Fibroblast of lung (primary cell): Measurements from ENCODE around the gene PAGR1. TPM values are rescaled to one million over a fixed set of nuclear protein-coding genes. Genes with fewer than 3 reads are reported as not detected.
"Not testable (repeated sequence)": the region's sequence is repeated elsewhere in the genome, so short reads cannot be mapped to it uniquely, and the experiment has no call there.

Experiments used
- DNase-seq, 2 donors: peaks; one replicate each; pipeline versions ENCODE4 v3.0.0 to v3.0.0-alpha.2; 2010; ENCODE audit warnings: low read depth in 2 of 2
- H2AFZ ChIP-seq: 2 replicates; pipeline ENCODE4 v1.5.1; 2012; ENCODE audit warnings: low read length, control low read depth, inconsistent platforms
- H3K27ac ChIP-seq: 2 replicates; pipeline ENCODE4 v1.5.1; 2011; ENCODE audit warnings: low read length, control low read depth; ENCODE audit not compliant: insufficient read depth
- H3K27me3 ChIP-seq: 2 replicates; pipeline ENCODE4 v1.5.1; 2011; ENCODE audit warnings: mild to moderate bottlenecking, low read length; ENCODE audit not compliant: control insufficient read depth, insufficient read depth
- H3K36me3 ChIP-seq: 2 replicates; pipeline ENCODE4 v1.5.1; 2011; ENCODE audit warnings: low read length; ENCODE audit not compliant: control insufficient read depth, insufficient read depth
- H3K4me1 ChIP-seq: 2 replicates; pipeline ENCODE4 v1.5.1; 2011; ENCODE audit warnings: low read length; ENCODE audit not compliant: control insufficient read depth, insufficient read depth; ENCODE audit errors: extremely low read depth
- H3K4me2 ChIP-seq: 2 replicates; pipeline ENCODE4 v1.5.1; 2011; ENCODE audit warnings: low read length, control low read depth; ENCODE audit not compliant: insufficient read depth; ENCODE audit errors: extremely low read depth
- H3K4me3 ChIP-seq, 4 experiments: fragments of 200-600 bp in 1 of 4; sonication (generic) in 1 of 4; replicated peaks in 1 of 4; 2 replicates each; pipeline ENCODE4 v1.5.1; 2011 to 2016; ENCODE audit warnings: low read length in 4 of 4, low read depth in 3 of 4, mild to moderate bottlenecking in 3 of 4, control low read depth in 2 of 4, inconsistent platforms in 1 of 4, mixed read lengths in 1 of 4; ENCODE audit not compliant: insufficient read depth in 1 of 4; ENCODE audit errors: control extremely low read depth in 1 of 4
- H3K79me2 ChIP-seq: 2 replicates; pipeline ENCODE4 v1.5.1; 2012; ENCODE audit warnings: mild to moderate bottlenecking, low read length, inconsistent platforms; ENCODE audit not compliant: control insufficient read depth, insufficient read depth
- H3K9ac ChIP-seq: 2 replicates; pipeline ENCODE4 v1.5.1; 2011; ENCODE audit warnings: mild to moderate bottlenecking, low read length, control low read depth; ENCODE audit not compliant: insufficient read depth
- H3K9me3 ChIP-seq: 2 replicates; pipeline ENCODE4 v1.5.1; 2012; ENCODE audit warnings: low read depth, low read length; ENCODE audit not compliant: control insufficient read depth, insufficient read depth
- H4K20me1 ChIP-seq: 2 replicates; pipeline ENCODE4 v1.5.1; 2011; ENCODE audit warnings: low read length; ENCODE audit not compliant: control insufficient read depth, insufficient read depth; ENCODE audit errors: extremely low read depth
- EZH2 ChIP-seq: IDR thresholded peaks from 2 replicates; pipeline ENCODE4 v1.5.1; 2012; ENCODE audit warnings: low read length, control low read depth, mild to moderate bottlenecking; ENCODE audit errors: missing control alignments
- polyA plus RNA-seq, 2 donors: library from polyadenylated mRNA; depleted of rRNA in 1 of 2; stranded (reverse) in 1 of 2; unstranded in 1 of 2; fragments of >200 nt; gene quantifications; 2 replicates each; pipeline ENCODE4 v1.2.1, GENCODE V29; 2011 to 2012; ENCODE audit warnings: missing spikeins in 1 of 2
- total RNA-seq: library from RNA; depleted of rRNA; stranded (reverse); fragments of >200 nt; gene quantifications from 2 replicates; pipeline ENCODE4 v1.2.1, GENCODE V29; 2014
- TF ChIP-seq, protein P1 (sequence below), 2 donors: IDR thresholded peaks in 1 of 2; conservative IDR thresholded peaks in 1 of 2; 1 replicate in 1 of 2; 2 replicates in 1 of 2; pipeline ENCODE4 v1.5.1; 2011 to 2012; ENCODE audit warnings: low read length in 2 of 2, control low read depth in 1 of 2, inconsistent platforms in 1 of 2, low read depth in 1 of 2, mild to moderate bottlenecking in 1 of 2

Gene PAGR1
- total and polyA plus RNA-seq, 2 donors (not counting 1 experiment from before 2014, with no cell fraction given) = 10.0 to 10.7 TPM

DNA sequence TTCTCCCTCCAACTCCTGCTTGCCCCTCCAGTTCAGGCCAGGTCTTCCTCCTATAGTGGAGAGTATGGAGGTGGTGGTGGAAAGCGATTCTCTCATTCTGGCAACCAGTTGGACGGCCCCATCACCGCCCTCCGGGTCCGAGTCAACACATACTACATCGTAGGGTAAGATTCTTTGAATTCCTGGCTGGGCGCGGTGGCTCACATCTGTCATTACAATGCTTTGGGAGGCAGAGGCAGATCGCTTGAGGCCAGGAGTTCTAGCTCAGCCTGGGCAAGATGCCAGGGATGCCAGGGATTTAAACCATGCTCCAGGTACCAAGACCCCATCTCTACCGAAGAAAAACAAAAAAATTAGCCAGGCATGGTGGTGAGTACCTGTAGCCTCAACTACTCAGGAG is 36.5 kb upstream of the PAGR1 start:
- Histone ChIP-seq H3K4me3 (no peak overlapping the region), H2AFZ (no peak overlapping the region), H3K27ac (no peak overlapping the region), H3K9ac (no peak overlapping the region), H3K36me3 (no peaks in the 10 kb centered on the region), H3K4me2 (no peak overlapping the region), H4K20me1 (no peaks in the 10 kb centered on the region), H3K9me3 (no peaks in the 10 kb centered on the region), H3K4me1 (no peaks in the 10 kb centered on the region), H3K27me3 (peaks cover 20% of the 10 kb centered on the region), H3K79me2 (no peaks in the 10 kb centered on the region)
- no peak for TF ChIP-seq EZH2
- TF ChIP-seq, protein P1, sequence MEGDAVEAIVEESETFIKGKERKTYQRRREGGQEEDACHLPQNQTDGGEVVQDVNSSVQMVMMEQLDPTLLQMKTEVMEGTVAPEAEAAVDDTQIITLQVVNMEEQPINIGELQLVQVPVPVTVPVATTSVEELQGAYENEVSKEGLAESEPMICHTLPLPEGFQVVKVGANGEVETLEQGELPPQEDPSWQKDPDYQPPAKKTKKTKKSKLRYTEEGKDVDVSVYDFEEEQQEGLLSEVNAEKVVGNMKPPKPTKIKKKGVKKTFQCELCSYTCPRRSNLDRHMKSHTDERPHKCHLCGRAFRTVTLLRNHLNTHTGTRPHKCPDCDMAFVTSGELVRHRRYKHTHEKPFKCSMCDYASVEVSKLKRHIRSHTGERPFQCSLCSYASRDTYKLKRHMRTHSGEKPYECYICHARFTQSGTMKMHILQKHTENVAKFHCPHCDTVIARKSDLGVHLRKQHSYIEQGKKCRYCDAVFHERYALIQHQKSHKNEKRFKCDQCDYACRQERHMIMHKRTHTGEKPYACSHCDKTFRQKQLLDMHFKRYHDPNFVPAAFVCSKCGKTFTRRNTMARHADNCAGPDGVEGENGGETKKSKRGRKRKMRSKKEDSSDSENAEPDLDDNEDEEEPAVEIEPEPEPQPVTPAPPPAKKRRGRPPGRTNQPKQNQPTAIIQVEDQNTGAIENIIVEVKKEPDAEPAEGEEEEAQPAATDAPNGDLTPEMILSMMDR (conservative IDR thresholded peaks at IDR 0.05 in 1 of 2, IDR thresholded peaks at IDR 0.05 in 1 of 2; ENCODE audit: low read depth in 1 of 2, low read length in 2 of 2) = no peak
- DNase-seq = no peak

DNA sequence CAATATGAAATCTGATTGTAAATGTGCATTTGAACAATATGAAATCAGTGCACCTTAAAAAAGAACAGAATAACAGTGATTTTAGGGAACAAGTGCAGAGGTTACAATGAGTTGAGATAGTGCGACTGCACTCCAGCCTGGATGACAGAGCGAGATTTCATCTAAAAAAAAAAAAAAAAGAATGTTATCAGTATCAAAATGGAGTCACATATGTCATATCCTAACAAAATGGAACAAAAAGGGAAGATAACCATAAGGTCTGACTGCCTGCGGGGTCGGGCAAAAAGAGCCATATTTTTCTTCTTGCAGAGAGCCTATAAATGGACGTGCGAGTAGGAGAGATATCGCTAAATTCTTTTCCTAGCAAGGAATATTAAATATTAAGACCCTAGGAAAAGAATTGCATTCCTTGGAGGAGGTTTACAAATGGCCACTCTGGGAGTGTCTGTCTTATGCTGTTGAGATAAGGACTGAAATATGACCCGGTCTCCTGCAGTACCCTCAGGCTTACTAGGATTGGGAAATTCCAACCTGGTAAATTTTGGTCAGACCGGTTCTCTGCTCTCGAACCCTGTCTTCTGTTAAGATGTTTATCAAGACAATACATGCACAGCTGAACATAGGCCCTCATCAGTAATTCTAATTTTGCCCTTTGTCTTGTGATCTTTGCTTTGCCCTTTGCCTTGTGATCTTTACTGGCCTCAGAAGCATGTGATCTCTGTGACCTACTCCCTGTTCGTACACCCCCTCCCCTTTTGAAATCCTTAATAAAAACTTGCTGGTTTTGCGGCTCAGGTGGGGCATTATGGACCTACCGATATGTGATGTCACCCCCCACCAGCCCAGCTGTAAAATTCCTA is 32.6 kb upstream of the PAGR1 start:
- not testable (repeated sequence) for H2AFZ ChIP-seq, DNase-seq

DNA sequence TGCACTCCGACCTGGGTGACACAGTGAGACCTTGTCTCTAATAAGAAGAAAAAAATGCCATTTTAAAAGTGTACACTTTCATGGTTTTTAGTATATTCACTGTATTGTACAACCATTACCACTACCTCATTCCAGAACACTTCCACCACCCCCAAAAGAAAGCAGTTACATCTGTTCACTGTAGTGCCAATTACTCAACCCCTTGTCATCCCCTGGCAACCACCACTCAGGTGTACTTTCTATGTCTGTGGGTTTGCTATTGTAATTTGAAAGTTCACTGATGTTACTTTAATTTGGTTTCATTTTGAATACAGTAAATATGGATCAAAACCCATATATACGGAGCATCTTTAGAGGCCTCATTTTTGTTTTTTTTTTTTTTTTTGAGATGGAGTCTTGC is 31.8 kb upstream of the PAGR1 start:
- Histone ChIP-seq H3K9me3 (no peaks in the 10 kb centered on the region), H4K20me1 (no peaks in the 10 kb centered on the region), H3K79me2 (no peaks in the 10 kb centered on the region), H3K4me2 (no peak overlapping the region), H3K9ac (no peak overlapping the region), H3K4me1 (no peaks in the 10 kb centered on the region), H3K27ac (no peak overlapping the region), H2AFZ (no peak overlapping the region), H3K36me3 (no peaks in the 10 kb centered on the region), H3K27me3 (peaks cover 17% of the 10 kb centered on the region), H3K4me3 (no peak overlapping the region)
- no peak for TF ChIP-seq EZH2
- TF ChIP-seq, protein P1 (conservative IDR thresholded peaks at IDR 0.05 in 1 of 2, IDR thresholded peaks at IDR 0.05 in 1 of 2; ENCODE audit: low read depth in 1 of 2, low read length in 2 of 2) = no peak
- no peak for DNase-seq

More for the DNA sequence above, 32.6 kb upstream of the PAGR1 start:
- peaks cover 20% of the 10 kb centered on the region for H3K27me3 ChIP-seq
- H3K9me3 ChIP-seq, H3K9ac ChIP-seq, H3K4me1 ChIP-seq, H3K4me2 ChIP-seq, H3K27ac ChIP-seq, H3K36me3 ChIP-seq, H3K4me3 ChIP-seq, H3K79me2 ChIP-seq, H4K20me1 ChIP-seq: not testable (repeated sequence)
